NCI-H187 treated with DMSO at 0.1 percent for 48 hours (cell line): ENCODE measurements around the gene MMEL1.
A peak's percentile ranks its signal among the peaks of the same experiment; 100 is the strongest.
"Not testable (repeated sequence)": the region's sequence is repeated elsewhere in the genome, so short reads cannot be mapped to it uniquely, and the experiment has no call there.

Source experiments
- DNase-seq: peaks from one replicate; lab custom pipeline; 2025; lab: John Stamatoyannopoulos, UW

MMEL1 gene

GRCh38 chr1:2557482-2558400, 75.1 kb downstream of the MMEL1 start:
- DNase-seq, result no peak

- no peak for DNase-seq
These were observed 75.9 kb downstream of the MMEL1 start for GRCh38 chr1:2556678-2557481.

- no peak for DNase-seq
These were observed 76.5 kb downstream of the MMEL1 start, which contains the start of gene TNFRSF14 for GRCh38 chr1:2556277-2556677. TNFRSF14 (plus strand) TSS chr1:2556371; CDS start chr1:2556665, 294 bp downstream.

- no peak for DNase-seq
These were observed 77.1 kb downstream of the MMEL1 start for GRCh38 chr1:2555634-2556276.

GRCh38 chr1:2554621-2555387, 78.0 kb downstream of the MMEL1 start:
- no peak for DNase-seq

GRCh38 chr1:2553871-2554620, 78.8 kb downstream of the MMEL1 start:
- DNase-seq, result no peak

- DNase-seq, result not testable (repeated sequence)
These were observed 79.7 kb downstream of the MMEL1 start for GRCh38 chr1:2553076-2553475.

- no peak for DNase-seq
These were observed 80.6 kb downstream of the MMEL1 start for GRCh38 chr1:2552189-2552588.

- DNase-seq, result not testable (repeated sequence)
These were observed 81.3 kb downstream of the MMEL1 start for GRCh38 chr1:2551544-2551943.

- not testable (repeated sequence) for DNase-seq
These were observed 82.4 kb downstream of the MMEL1 start for GRCh38 chr1:2550309-2550861.

GRCh38 chr1:2549367-2550029, 83.3 kb downstream of the MMEL1 start:
- not testable (repeated sequence) for DNase-seq

GRCh38 chr1:2548068-2548589, 84.7 kb downstream of the MMEL1 start:
- no peak for DNase-seq

GRCh38 chr1:2547210-2548067, 85.4 kb downstream of the MMEL1 start:
- DNase-seq, result no peak

GRCh38 chr1:2546515-2547209, 86.2 kb downstream of the MMEL1 start:
- DNase-seq, result no peak

- DNase-seq, result peak; percentile 43
These were observed 86.9 kb downstream of the MMEL1 start for GRCh38 chr1:2545754-2546514.

- no peak for DNase-seq
These were observed 87.8 kb downstream of the MMEL1 start for GRCh38 chr1:2544875-2545640.
